Dermis blood vessel endothelial cell (primary cell): ENCODE results near the gene PPP1R12B. TPM values are rescaled to one million over a fixed set of nuclear protein-coding genes. Genes with fewer than 3 reads are reported as not detected.
A peak's percentile ranks its signal among the peaks of the same experiment; 100 is the strongest.

Experiments
- DNase-seq: peaks from one replicate; pipeline ENCODE4 v3.0.0; 2010
- total RNA-seq: library from RNA; depleted of rRNA; stranded (reverse); fragments of >200 nt; gene quantifications from 2 replicates; pipeline ENCODE4 v1.2.3, GENCODE V29; 2014

The PPP1R12B gene, protein sequence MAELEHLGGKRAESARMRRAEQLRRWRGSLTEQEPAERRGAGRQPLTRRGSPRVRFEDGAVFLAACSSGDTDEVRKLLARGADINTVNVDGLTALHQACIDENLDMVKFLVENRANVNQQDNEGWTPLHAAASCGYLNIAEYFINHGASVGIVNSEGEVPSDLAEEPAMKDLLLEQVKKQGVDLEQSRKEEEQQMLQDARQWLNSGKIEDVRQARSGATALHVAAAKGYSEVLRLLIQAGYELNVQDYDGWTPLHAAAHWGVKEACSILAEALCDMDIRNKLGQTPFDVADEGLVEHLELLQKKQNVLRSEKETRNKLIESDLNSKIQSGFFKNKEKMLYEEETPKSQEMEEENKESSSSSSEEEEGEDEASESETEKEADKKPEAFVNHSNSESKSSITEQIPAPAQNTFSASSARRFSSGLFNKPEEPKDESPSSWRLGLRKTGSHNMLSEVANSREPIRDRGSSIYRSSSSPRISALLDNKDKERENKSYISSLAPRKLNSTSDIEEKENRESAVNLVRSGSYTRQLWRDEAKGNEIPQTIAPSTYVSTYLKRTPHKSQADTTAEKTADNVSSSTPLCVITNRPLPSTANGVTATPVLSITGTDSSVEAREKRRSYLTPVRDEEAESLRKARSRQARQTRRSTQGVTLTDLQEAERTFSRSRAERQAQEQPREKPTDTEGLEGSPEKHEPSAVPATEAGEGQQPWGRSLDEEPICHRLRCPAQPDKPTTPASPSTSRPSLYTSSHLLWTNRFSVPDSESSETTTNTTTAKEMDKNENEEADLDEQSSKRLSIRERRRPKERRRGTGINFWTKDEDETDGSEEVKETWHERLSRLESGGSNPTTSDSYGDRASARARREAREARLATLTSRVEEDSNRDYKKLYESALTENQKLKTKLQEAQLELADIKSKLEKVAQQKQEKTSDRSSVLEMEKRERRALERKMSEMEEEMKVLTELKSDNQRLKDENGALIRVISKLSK
- 12.1 and 15.8 TPM in 2 replicates for total RNA-seq

DNA sequence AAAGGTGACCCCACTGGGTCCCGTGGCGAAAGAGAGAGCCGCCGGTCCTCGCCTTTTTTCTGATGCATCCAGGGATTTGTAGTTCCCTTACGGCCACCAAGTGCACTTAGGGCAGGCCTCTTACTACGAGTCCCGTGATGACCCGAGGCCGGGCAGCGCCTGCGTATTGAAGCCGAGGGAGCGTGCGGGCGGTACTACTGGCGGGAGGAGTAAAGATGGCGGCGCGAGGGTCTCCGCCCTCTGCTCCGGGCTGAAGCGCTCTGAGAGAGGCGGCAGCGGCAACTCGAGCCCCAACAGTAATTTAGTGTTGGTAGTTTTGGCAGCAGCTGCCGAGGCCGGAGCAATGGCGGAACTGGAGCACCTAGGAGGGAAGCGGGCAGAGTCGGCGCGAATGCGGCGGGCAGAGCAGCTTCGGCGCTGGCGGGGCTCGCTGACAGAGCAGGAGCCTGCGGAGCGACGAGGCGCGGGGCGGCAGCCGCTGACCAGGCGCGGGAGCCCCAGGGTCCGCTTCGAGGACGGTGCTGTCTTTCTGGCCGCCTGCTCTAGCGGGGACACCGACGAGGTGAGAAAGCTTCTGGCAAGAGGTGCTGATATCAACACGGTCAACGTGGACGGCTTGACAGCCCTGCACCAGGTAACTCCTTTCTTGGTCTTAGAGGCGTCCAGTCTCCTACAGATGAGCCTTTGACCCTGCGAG, at the start of gene PPP1R12B:
TSS of gene PPP1R12B (plus strand) at position 191 of the 697 bp plus-strand sequence. CDS start at position 344, 153 bp downstream.
- peak; percentile 99 for DNase-seq

DNA sequence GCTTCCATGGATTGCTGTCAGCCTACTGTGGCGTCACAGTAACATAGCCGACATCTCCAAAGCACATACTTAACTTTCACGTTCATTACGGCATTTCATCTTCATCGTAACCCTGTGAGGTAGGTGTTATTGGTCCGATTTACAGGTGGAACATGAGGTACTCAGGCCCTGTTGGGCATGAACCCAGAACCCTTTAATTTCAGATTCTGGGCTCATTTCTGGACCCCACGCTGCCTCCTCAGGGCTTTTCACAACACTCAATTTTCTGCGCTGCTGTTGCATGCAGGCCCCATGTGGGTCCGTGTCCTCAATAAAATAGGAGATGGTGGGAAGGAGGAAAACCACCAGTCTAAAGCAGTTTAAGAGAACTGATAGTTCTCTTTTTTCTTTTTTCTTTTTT, 46.3 kb upstream of the PPP1R12B start:
- DNase-seq = no peak

DNA sequence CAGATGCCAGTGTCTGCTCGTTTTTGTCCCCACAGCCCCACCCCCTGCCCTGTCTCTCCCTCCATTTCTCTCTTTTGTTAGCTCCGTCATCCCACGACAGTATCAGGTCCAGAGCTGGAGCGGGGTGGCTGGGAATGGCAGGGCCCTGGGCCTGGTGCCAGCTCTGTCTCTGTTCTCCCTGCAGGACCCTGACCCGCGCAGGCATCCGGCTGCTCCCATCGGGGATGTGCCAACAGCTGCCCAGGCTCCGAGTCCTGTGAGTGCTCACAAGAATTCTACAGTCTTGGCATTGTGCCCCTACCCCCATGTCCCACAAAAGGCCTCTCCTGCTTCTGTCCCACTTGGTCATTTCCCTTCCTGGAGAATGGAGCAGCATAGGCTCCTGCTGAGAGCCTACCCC, 44.1 kb upstream of the PPP1R12B start:
- no peak for DNase-seq

- no peak for DNase-seq
These were observed 43.3 kb upstream of the PPP1R12B start for GRCh38 chr1:202305168-202305567.

DNA sequence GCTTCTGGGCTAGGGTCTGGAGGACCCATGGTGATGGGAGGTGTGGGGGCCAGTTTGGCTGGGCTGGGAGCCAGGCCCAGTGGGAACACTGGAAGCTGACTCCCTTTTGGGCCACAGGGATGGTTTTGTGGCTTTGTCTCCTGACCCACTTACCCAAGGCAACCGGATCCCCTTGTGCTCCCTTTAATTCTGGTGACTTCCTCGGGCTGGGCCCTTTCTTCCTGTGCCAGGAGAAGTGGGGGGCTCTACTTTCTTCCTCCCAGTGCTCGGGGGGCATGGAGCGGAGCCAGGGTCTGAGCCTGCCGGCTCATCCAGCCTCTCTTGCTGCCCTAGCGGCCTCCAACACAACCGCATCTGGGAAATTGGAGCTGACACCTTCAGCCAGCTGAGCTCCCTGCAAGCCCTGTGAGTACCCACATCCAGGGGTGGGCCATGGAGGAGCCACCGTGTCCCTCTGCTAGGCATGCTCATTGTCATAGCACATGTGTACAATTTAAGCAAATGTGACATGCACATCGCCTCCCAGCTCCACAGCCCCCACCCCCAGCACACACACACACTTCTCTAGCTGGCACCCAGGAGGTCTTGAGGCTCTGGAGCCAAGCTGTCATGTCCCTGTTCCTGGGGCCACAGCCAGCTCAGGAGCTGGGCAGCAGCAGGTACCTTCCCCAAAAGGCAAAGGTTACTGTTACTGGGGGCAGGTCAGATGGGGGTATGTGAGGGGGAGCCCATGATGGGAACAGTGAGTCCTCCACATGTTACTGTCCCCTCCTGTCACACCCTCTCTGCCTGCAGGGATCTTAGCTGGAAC, 41.8 kb upstream of the PPP1R12B start:
- no peak for DNase-seq

GRCh38 chr1:202310071-202310725, 38.3 kb upstream of the PPP1R12B start:
- no peak for DNase-seq

GRCh38 chr1:202310746-202311145, 37.8 kb upstream of the PPP1R12B start:
- DNase-seq = no peak

GRCh38 chr1:202311875-202312635, 36.4 kb upstream of the PPP1R12B start:
- DNase-seq = peak; percentile 37

DNA sequence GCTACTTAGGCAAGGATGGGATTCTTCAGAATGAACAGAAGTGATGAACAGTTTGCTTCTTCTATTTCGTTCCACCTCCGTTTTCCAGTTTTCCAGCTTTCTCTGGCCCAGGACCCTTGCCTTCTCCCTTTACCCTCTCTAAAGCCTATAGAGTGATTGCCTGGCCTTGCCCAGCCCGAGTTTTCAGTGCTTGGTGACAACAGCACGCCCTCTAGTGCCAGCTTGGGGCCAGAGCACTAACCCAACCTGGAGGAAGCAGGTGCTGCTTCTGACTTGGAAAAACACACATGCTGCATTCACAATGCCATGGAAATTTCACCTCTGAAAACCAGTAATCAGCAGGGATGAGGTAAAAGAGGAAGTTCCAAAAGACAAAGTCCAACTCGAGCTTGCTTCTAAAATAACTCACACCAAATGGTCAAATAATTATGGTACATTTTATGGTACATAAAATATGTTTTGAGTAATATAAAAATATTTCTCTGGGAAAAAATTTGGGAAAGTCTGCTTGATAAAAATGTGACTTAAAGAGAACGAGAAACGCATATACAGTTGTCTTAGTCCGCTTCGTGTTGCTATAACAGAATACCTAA, 32.8 kb upstream of the PPP1R12B start:
- DNase-seq = peak; percentile 91

- DNase-seq = no peak
These were observed 32.3 kb upstream of the PPP1R12B start for GRCh38 chr1:202316186-202316585.

- no peak for DNase-seq
These were observed 30.3 kb upstream of the PPP1R12B start for GRCh38 chr1:202317941-202318925.

GRCh38 chr1:202319381-202320080, 29.0 kb upstream of the PPP1R12B start:
- peak; percentile 10 for DNase-seq

- no peak for DNase-seq
These were observed 28.5 kb upstream of the PPP1R12B start for GRCh38 chr1:202320081-202320405.

DNA sequence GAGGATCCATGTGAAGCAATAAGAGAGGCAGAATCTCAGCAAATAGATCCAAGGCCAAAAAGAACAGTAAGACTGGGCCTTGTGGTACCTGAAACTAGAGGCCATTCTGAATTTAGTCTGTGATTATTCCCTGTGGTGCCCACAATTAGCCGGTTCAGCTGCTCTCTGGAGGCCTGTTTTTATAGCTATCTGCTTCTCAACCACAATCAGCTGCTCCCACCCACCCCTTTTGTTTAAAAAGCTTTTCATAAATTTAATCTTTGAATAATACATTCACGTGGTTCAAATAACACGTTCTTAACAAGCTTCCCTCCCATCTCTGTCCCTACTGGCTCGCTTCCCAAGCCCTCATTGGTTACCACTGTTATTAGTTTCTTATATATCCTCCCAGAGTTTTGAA, 24.8 kb upstream of the PPP1R12B start:
- no peak for DNase-seq

GRCh38 chr1:202324646-202325045, 23.9 kb upstream of the PPP1R12B start:
- DNase-seq = no peak

GRCh38 chr1:202329891-202330290, 18.6 kb upstream of the PPP1R12B start:
- DNase-seq = no peak

GRCh38 chr1:202333861-202334260, 14.6 kb upstream of the PPP1R12B start:
- DNase-seq = no peak

DNA sequence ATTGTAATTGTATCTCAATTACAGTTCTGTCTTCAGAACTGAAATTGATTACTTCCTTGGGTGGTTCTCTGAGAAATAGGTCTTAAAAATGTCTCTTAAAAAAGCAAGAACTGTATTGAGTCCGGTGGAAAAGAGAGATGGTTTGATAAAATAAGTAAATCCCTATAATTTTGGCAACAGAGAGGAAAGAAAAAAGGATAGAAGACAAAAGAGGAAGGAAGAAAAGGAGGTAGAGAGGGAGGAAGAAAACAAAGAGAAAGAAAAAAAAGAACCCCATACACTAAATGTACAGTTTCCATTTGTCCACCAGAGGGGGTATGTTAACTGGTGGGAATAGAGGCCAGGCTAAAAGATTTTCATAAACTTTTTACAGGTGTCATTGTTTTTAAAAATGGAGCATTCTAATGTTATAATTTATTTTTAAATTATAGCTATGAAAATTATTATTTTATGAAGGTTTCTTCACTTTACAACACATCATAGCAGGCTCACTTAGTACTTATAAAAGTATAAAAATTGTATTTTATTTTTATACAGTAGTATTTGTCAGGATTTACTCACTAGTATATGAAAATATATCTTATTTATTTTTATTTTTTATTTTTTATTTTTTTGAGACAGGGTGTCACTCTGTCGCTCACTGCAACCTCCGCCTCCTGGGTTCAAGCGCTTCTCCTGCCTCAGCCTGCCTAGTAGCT, 4.7 kb upstream of the PPP1R12B start:
- peak; percentile 63 for DNase-seq
